Activated CD8-positive, alpha-beta memory T cell treated with anti-CD3 and anti-CD28 coated beads, Interleukin-2, amount 50 U/mL, for 48 hours (primary cell): ENCODE results near the gene CDH5.

Experiments
- DNase-seq: peaks from one replicate; pipeline ENCODE4 v3.0.0-alpha.2; 2020

CDH5 gene

DNA sequence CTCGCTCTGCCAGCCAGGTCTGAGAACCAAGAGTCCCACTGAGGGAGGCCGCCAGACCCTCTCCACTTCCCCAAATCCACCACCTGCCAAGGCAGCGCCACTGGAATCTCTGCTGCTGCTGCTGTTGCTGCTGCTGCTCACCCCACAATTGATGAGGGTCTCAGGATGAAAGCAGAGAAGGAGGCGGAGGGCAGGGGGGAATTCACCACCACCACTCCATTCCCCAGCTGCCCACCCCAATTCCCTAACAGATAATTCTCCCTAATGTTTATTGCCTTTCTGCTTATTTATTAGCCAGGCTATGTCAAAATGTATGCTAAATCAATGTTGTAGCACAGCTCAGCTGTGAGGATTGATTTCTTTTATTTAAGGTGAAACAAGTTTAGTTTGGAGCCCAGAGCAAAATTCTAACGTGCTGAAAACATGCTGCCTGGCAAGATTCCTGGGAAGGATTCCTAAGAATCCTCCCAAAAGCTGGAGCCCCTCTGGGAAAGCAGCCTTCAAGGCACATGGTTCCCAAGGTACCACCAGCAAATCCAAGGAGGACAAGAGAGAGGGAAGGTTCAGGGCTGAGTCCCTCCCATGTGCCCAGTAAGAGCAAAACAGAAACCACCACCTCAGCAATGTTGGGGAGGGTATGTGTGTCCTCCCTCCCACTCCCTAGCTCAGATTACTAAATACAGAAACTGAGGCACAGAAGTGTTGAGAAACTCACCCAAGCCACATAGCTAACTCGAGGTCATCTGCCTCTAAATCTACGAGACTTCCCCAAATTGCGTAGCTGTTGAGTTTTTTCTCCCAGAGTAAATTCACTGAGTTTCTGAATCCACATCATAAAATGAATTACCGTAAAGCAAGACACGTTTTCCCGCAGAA, 12.2 kb upstream of the CDH5 start:
- no peak for DNase-seq

- DNase-seq = no peak
Observed at GRCh38 chr16:66355526-66355925, 11.0 kb upstream of the CDH5 start.

GRCh38 chr16:66357523-66357928, 9.0 kb upstream of the CDH5 start:
- no peak for DNase-seq

DNA sequence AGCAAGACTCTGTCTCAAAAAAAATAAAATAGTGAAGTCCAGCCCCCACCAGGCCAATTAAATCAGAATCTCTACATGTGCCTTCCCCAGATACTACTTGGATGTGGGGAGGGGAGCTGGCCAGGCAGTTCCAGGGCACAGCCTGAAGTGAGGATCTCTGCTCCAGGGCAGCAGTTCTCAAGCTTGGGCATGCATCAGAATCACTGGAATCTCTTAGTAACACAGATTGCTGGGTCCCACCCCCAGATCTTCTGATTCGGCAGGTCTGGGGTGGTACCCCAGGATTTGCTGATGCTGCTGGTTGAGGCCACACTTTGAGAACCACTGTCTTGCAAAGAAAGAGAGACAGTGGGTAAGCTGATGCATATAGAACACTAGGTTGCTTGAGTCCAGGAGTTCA, 8.3 kb upstream of the CDH5 start:
- no peak for DNase-seq

DNA sequence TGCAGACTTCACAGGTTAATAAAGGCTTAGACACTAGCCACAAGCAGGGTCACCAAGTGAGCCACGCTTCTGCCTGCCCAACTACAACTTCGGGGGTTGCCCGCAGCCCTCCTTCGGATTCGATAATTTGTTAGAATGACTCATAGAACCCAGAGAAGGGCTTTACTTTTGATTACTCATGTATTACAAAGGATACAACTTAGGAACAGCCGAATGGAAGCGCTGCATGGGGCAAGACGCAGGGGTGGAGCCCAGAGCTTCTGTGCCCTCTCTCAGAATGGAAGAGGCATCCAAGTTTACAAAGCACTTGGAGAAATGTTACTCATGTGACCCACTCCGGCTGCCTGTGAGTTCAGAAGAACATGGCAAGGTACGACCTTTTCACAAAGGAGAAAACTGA, 7.5 kb upstream of the CDH5 start:
- DNase-seq = no peak

- no peak for DNase-seq
Observed at GRCh38 chr16:66359811-66360608, 6.5 kb upstream of the CDH5 start.

DNA sequence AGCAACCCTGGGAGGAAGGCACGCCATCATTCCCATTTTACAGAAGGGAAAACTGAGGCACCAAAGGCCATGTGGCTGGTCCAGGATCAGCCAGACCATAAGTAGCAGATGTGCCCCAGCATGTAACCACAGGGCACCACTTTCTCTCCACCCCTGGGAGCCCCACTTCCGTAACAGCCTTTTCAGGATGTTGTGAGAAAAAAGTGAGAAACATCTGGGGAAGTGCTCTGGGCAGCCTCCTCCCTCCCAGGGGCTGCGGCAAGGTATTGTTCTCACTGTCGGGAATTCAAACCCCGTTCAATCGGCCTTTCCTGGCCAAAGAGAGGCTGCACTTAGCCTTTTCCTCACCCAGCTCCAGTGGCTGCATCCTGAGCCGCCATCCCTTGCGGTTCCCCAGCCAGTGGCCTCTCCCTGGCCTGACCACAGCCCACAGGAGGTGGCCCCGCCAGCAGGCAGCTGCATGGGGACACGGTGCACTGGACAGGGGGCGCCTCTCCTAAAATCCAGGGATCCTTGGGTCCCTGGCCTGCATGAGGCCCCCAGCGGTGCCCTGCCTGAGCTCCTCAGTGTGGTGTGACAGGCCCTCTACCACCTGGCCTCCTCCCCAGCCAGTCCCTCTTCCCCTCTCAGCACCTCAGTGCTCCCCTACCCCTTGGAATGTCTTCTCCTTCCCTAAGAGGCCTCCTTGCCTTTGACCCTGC, 5.7 kb upstream of the CDH5 start:
- no peak for DNase-seq

DNA sequence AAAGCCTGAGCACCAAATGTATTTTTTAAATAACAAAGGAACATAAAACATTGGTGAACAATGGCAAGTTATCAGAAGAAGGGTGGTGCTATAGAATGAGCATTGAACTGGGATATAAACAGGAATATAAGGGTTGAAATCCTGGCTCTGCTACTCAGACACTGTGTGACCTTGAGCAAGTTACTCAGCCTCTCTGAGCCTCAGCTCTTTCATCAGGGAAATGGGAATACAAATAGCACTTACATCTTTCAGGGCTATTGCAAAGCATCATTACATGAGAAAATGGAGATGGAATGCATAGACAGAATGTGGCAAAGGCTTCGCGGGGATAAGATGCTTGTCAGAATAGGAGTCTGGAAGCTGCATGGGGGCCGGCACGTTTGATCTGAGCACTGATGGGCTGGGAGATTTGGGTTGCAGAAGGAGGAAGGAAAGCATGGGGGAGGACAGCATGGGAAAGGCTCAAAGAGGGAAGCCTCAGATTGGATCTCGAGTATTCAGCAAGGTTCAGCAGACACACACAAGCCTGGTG, 4.8 kb upstream of the CDH5 start:
- no peak for DNase-seq

DNA sequence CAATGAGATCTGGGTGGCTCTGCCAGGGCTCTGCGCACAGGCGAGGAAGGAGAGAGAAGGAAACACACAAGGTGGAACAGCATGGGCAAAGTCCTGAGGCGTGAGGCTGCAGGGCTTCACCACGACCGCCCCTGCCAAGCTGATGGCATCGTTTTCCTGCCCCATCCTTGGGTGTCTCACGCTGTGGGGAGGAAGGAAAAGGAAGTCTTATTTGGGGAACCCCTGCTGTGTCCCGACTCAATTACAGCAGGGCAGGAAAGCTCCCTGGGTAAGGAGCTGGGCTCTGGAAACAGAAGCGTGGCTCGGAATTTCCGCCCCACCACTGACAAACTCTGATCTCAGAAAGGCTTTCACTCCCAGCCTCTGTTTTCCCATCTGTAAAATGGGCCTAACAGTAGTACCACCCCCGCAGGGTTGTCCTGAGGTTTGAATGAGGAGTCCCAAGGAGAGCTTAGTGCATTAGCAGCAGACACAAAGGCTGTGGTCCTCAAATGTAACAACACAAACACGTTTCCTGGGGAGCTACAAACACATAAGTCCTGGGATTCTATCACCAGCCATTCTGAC, 3.2 kb upstream of the CDH5 start:
- no peak for DNase-seq

- no peak for DNase-seq
Observed at GRCh38 chr16:66364117-66364958, 2.2 kb upstream of the CDH5 start.

DNA sequence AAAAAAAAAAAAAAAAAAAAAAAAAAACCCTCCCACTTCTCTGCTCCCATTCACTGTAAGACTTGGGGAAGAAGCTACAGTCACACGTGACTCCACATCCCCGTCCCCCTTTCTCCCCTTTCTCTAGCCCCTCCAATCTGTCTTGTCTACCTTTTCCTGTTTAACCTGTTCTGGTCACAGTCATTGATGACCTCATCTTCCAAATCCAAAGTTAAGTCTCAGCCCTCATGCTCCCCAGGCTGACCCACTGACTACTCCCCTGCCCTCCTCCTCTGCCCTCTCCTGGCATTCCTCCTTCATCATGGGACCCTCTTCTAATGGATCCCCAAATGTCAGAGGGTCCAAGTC, 1.6 kb upstream of the CDH5 start:
- DNase-seq = no peak

DNA sequence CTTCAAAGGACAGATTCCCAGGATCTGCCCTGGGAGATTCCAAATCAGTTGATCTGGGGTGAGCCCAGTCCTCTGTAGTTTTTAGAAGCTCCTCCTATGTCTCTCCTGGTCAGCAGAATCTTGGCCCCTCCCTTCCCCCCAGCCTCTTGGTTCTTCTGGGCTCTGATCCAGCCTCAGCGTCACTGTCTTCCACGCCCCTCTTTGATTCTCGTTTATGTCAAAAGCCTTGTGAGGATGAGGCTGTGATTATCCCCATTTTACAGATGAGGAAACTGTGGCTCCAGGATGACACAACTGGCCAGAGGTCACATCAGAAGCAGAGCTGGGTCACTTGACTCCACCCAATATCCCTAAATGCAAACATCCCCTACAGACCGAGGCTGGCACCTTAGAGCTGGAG, 840 bp upstream of the CDH5 start:
- DNase-seq = no peak

DNA sequence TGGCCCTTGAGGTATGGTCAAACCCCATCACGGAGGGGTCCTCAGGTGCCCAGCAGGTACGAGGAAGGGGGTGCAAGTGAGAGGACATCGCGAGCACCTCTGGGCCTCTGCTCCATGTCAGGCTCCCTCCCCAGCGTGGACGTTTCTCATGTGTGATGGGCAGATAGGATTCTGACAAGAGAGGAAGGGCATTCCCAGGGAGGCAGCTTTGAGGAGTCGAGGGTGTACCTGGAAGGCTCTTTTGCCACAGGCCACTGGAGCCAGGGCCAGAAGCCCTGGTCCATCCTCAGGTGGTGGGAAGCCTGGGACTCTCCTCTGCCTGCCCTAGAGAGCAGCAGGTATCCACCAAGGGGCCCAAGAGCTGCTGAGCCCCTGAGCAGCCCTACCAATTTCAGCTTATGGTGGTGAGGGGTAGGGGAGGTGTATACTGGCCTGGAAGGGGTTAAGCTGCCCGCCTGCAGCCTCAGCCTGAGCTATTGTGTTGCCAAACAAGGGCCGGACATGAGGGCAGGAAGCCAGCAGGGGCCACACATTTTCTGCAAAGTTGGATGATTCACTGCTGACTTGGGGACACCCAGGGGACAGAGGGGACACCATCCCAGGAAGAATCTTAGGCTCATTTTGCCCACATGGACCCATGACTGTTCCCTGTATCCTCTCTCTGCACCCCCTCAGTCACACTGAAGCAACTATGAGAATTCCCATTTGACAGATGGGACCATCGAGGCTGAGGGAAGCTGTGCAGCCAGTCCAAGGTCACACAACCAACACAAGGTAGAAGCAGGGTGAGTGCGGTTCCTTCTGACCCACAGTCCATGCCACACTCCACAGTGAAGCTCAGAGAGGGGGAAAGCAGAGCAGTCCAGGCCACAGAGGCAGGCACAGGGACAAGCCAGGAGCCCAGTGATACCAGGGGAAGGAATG, 1.7 kb downstream of the CDH5 start:
- no peak for DNase-seq

DNA sequence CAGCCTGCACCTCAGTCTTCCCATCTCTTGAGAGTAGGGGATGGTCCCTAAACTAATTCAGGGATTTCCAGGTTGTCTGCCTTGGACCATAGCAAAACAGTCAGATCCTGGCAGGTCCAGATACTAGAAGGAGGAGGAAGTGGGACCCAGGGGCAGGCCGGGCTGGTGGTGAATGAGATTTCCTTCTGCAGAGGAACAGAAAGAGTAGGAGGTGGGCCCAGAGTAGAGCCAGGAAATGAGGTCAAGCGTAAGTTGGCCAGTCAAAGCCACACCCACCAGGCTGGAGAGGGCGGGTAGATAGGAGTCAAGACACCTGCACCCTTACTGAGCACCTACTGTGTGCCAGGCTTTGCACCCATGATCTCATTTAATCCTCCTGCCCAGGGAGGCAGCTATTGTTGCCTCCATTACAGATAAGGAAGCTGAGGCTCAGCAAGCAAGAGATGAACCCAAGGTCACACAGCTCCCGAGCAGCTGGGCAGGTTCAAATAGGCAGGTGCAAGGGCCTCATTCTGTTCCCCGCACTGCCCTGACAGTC, 2.6 kb downstream of the CDH5 start:
- no peak for DNase-seq

DNA sequence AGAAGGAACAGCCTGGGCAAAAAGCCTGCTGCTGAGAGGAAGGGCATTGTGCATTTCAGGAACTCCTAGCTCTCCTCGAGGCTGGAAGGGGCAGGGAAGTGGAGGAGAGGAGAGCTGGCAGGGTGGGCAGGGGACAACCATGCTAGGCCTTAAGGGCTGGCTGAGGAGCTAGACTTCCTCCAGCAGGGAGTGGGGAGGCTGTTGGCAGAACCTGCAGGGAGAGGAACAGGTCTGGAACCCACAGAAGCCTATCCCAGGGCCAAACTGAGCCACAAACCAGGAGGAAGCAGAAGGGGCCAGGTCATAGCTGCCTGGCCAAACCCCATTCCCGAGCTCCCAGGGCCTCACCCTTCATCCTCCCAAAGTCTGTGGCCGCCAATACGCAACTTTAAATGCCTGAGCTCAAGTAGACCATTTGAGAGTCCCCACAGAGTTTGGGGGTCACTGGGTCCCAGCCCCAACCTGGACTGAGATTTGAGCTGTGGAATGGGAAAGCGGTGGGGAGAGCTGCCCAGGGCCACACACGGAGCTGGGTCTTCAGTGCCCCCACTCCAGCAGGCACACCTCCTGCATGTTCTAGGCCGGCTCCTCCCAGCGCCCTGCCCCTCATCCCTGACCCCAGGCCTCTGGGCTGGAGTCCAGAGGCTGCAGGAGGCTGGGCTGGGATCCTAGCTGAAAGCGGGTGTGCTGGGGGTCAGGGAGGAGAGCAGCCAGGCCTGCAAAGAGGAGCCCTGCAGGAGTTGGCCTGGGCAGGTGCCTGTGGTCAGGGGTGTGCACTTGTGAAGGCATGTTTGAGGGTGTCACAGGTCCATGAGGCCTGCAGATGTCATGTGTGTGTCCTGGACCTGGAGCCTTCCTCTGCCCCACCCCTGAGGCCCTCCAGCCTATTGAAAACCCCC, 4.5 kb downstream of the CDH5 start:
- no peak for DNase-seq

DNA sequence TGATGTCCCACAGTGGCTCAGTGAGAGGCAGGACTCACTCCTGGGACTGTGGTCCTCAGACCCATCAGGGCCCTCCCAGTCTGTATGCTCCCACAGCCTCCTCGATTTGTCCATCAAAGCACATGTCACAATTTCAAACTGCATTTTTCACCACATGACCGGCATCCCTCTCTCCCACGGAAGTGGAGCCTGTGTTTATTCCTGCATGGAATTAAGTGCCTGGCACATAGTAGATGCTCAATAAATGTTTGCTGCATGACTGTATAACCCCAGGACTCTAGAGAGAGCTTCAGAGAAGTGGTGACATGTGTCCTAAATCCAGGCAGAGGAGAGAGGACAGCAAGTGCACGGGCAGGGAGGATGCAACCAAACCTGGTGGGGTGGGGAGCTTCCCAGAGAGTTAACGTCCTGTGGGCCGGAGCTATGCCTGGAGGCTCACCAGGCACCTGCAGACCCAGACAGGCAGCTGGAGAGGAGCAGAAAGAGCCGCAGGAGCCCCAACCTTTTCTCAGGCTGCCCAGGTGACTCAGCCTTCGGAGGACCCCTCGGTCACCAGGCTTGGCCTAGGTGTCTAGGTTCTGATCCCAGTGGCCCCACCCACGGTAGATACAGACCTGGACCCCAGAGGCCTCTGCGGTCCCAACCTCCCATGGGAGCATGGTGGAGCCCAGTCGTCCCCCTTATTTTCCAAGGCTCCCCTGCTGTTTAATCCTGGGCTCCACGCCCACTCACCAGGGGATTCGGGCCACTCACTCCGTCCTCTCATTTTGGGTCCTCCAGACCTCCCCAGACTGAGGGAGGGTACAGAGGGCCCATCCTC, 5.8 kb downstream of the CDH5 start:
- no peak for DNase-seq

DNA sequence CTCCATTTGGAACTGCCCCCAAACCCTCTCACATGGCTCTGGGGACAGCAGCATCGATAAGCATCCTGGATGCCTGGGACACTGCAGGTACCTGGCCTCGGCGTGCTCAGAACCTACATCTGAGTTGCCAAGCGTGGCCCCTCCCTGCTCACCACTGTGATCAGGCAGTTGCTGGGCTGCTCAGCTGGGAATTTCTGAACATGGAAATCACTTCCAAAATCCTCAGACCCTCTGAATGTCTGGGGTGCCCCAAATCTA, 6.3 kb downstream of the CDH5 start:
- no peak for DNase-seq

- no peak for DNase-seq
Observed at GRCh38 chr16:66373667-66374066, 7.2 kb downstream of the CDH5 start.

DNA sequence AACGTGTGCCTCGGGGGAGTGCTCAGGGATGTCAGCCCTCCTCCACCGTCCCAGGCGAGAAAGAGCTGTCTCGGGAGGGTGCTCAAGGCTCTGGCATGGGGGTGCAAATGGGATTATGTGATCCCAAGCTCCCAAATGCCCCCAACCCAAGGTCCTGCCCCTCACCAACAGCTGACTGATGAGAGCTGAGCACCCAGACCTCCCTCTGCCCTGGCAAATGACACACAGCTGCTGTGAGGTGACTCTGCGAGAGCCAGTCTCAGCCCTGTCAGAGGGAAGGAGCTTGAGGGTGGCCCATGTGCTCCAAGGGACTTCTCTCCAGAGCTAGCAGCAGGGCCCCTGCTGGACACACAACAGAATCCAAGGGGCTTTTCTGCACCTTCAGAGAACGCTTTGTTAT, 7.7 kb downstream of the CDH5 start:
- no peak for DNase-seq
